ENCODE results near the gene DAAM1.

DAAM1 gene

DNA sequence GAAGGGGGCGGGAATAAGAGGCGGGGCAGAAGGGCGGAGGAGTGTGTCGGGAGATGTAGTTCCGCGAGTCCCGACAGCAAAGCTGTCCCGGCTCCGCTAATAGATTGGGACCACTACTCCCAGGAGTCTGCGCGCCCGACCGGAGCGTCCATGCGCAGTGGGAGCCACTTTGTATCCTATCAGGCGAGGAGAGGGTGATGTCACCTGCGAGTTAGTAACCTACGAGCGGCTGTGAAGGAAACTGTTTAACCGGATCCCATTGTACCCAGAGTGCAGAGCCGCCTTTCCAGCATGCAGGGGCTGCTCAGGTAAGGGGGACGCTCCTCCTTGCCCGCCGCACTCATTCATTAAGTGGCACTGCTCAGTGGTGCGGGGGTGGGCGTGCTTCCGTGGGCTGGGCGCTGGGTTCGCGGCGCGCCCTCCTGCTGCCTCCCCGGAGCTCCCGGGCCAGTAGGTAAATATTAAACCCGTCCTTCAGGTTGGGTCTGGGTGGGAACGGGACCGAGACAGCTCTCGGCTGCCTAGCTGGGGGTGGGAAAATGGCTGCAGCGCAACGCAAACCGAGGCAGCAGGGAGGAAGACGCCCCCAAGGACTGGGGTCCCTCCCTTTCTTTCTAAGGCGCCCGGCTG, at the start of gene DAAM1:
Gene DAAM1 (plus strand): TSS at position 207 of the 630 bp plus-strand sequence. CDS start 74,811 bp downstream, outside the sequence.
- peak; percentile 97 to 99 (median 98) for DNase-seq

GRCh38 chr14:59139324-59139723, 49.1 kb upstream of the DAAM1 start:
- DNase-seq: no peak

GRCh38 chr14:59140106-59140843, 48.2 kb upstream of the DAAM1 start:
- DNase-seq: no peak

DNA sequence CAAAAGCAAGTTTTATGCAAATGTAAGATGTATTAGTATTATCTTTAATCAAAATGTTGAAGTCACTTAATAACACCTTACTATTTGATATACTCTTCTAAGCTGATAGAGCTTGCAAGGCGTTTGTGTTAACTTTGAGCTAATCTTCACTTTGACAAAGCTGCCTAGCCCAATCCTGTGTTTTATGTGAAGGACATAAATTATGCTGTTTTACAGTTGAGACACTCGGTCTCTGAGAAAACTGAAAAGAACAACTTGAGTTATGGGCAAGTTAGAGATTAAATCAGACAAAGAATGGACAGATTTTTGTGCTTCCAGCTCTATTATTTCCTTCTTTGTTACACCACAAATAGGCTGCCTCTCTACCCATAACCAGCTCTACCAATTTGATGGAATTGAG, 42.0 kb upstream of the DAAM1 start:
- DNase-seq: no peak

DNA sequence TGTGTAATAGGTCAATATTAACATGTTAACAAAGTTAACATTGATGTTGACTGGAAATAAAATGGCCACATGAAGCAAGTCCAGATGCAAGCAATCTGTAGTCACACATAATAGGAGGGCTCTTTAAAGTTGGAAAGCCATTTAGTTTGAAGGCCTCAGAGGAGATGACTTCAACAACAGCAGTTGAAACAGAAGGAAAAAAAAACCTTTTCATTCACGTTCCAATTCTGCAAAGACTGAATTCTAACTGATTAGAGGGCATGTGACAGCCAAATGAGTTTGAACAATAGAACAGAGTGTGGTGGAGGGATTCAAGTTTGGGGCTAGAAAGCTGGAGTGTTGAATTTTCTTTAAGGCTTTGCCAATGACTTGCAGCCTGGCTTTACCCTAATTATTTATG, 41.5 kb upstream of the DAAM1 start:
- DNase-seq: no peak

DNA sequence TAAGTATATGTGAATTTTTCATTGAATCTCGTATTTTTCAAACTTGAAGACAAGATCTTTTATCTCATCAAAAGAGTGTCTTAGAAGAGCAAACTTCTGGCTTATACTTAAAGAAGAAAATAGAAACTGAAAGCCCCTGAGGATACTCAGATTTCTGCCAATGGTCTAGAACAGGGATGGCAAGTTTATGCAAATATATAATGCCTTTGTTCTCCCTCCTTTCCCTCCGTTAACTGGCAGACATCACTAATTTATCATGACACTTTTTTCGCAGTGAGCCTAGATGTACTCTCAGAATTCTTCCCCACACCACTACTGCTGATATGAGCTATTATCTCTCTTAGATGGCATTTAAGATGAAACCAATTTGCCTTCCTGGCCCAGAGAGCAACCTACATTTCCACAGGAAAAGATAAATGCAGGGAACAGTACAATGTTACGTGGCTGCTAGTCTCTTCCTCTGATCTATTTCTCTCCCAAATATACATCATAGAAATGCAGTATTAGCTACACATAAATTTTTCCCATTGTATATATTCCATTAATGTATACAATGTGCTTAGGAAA, 40.0 kb upstream of the DAAM1 start:
- no peak for DNase-seq

DNA sequence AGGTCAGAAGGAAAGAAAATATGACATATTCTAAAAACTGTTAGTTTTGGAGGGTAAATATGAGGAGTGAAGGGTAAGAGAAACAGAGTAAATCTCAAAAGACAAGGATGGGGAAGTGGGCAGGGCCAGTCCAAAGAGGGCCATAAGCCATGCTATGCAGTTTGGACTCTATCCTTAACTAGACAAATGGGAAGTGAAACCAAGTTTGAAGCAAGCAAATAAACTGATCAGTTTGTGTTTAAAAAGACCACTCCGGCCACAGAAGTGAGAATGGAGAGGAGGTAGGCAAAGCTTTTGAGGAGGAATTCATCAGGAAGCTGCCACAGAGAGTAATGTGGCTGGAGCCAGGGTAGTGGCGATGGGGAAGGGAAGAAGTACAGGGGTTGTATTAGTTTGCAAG, 37.5 kb upstream of the DAAM1 start:
- peak; percentile 57 to 80 (median 74) for DNase-seq

DNA sequence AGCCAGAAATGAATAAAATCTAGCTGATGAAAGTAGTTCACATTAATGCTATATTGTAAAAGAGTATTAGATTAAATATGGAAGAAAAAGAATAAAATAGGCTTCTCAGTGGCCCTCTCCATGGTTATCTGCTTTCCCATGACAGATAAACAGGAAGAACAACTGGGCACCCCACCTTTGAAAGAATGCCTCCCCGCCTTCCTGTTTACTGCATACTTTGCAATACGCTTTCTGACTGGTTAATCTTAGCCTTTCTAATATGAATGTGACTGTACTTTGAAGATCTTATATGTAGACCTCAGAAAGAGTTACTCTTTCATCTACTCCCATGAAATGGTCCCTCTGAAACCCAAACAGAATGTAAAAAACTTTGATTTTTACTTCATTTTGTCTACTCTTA, 34.1 kb upstream of the DAAM1 start:
- DNase-seq: no peak

DNA sequence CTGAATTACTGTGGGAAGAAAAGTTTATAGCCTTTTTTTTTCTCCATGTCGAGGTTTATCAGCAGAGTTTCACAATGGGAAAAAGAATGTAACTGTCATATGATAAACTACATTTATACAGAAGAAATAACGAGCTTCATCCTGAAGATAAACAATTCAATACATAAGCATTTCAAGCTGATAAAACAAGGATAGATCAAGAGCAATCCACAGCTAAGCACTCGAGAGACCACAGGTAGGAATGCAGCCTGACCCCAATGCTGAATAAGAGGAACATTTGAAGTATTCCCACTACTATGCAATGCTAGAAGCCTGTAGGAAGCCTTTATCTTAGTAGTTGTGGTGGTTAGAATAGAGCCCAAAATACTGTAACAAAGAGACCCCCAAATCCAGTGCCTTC, 32.6 kb upstream of the DAAM1 start:
- DNase-seq: no peak

GRCh38 chr14:59159169-59159568, 29.3 kb upstream of the DAAM1 start:
- DNase-seq: no peak

- peak in 1 of 3 donors; percentile 25 for DNase-seq
Measured at GRCh38 chr14:59160506-59160905, 28.0 kb upstream of the DAAM1 start.

DNA sequence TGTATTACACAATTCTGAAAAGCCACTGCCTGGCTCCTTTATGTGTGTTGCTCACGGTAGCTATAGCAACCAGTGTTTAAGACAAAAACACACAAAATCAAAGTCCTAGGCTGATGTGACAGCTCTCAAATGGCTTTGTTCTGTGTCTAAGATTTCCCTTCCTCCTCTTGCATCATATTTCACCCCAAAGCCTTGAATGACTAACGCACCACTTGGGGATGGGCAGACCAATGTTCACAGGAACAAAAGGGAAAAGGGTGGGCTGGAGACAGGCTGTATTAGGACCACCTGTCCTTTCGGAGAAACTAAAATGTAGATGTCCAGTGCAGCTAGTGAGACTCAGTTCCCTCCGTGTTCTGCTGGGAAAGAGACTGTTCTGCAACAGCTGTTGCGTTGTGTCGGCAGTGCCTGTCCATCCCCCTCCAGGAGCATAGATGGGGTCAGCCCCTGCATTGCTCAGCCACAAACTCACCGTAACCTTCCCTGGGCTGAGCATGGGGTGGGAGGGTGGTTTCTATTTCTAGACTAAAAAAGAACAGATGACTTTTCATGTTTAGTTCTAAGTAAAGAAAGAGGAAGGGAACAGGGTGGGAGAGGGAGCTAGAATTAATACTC, 26.8 kb upstream of the DAAM1 start:
- DNase-seq: peak; percentile 60 to 80 (median 76)

DNA sequence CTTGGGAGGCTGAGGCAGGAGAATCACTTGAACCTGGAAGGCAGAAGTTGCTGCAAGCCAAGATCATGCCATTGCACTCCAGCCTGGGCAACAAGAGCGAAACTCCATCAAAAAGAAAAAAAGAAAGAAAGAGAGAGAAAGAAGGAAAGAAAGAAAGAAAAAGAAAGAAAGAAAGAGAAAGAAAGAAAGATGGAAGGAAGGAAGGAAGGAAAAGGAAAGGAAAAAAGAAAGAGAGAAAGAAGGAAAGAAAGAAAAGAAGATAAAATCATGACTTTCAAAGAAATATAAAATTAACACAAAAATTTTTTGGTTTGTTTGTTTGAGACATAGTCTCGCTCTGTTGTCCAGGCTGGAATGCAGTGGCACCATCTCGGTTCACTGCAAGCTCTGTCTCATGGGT, 22.2 kb upstream of the DAAM1 start:
- DNase-seq: no peak

GRCh38 chr14:59175404-59175803, 13.1 kb upstream of the DAAM1 start:
- no peak for DNase-seq

GRCh38 chr14:59176765-59177164, 11.7 kb upstream of the DAAM1 start:
- no peak for DNase-seq

- no peak for DNase-seq
Measured at GRCh38 chr14:59177262-59177661, 11.2 kb upstream of the DAAM1 start.

- DNase-seq: no peak
Measured at GRCh38 chr14:59181791-59182190, 6.7 kb upstream of the DAAM1 start.

GRCh38 chr14:59182641-59183040, 5.8 kb upstream of the DAAM1 start:
- DNase-seq: no peak

DNA sequence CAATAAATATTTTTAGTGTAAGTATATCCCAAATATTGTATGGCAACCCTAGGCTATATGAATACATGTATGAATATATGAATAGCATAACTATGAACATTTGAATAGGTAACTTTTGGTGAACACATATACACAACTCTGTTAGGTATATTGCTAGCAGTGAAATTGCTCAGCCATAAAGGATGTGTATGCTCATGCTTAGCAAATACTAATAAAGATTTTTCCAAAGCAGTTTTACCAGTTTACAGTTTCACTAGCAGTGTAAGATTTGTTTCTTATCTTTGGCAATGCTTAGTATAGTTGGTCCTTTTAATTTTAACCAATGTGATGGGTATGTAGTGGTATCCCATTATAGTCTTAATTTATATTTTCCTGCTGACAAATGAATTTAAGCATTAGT, 5.3 kb upstream of the DAAM1 start:
- DNase-seq: no peak

GRCh38 chr14:59184396-59184795, 4.1 kb upstream of the DAAM1 start:
- no peak for DNase-seq

DNA sequence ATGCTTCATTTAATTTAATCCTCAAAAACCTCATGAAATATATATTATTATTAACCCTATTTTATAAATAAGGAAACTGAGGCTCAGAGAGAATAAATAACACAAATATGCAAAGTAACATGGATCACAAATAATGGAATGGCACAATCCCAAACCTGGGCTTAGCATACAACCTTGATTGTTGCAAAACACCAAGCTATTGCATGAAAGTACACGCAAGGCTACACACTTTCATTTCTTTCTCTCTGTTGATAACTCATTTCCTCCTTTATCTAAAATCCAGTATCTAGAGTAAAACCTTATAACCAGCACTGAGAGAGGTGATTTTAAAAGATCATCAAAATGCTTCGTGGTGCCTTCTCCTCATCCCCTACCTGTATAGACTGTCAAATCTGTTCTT, 2.8 kb upstream of the DAAM1 start:
- DNase-seq: no peak

GRCh38 chr14:59186306-59186705, 2.2 kb upstream of the DAAM1 start:
- no peak for DNase-seq

GRCh38 chr14:59187118-59187517, 1.3 kb upstream of the DAAM1 start:
- DNase-seq: no peak

Data from suppressor macrophage treated with lipopolysaccharide for 1 hour (primary cell).